GM12891 (cell line): ENCODE results near the gene PRUNE2.

Source experiments
- POLR2A ChIP-seq: IDR thresholded peaks from 2 replicates; pipeline ENCODE4 v1.6.1; 2011; ENCODE audit warnings: low read depth, low read length, control low read depth
- POLR2AphosphoS5 ChIP-seq: IDR thresholded peaks from 2 replicates; pipeline ENCODE4 v1.6.1; 2011; ENCODE audit warnings: low read depth, low read length, control low read depth
- POU2F2 ChIP-seq: IDR thresholded peaks from 2 replicates; pipeline ENCODE4 v1.6.1; 2011; ENCODE audit warnings: low read depth, mild to moderate bottlenecking, control low read depth, low read length, moderate library complexity
- SPI1 ChIP-seq: IDR thresholded peaks from 2 replicates; pipeline ENCODE4 v1.6.1; 2011; ENCODE audit warnings: low read depth, low read length, control low read depth
- TAF1 ChIP-seq: IDR thresholded peaks from 2 replicates; pipeline ENCODE4 v1.6.1; 2011; ENCODE audit warnings: low read depth, low read length, control low read depth

DNA sequence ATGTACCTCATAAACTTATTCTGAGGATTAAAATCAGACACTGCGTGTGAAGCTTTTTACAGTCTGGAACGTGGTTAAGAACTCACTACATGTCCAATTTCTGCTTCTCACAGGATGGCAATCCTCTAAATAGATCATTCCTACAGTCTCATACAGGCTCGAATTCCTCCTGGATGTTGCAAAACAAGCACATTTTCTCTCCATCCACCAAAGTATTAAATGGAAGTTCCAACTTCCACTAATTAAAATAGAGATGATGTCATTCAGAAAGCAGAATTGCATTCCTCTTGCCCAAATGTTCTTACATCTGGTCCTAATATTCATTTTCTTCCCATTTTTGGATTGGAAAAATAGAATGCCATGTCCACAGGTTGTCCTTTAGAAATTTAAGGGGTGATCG, 287.2 kb downstream of the PRUNE2 start:
- no peak for TF ChIP-seq POLR2AphosphoS5
- TF ChIP-seq POLR2A, result no peak
- TF ChIP-seq TAF1, result no peak
- TF ChIP-seq POU2F2, result no peak
- TF ChIP-seq SPI1, result no peak
